IMR-90 (cell line): ENCODE data around the gene FBXW7. TPM values are rescaled to one million over a fixed set of nuclear protein-coding genes. Genes with fewer than 3 reads are reported as not detected.

ENCODE experiments used
- ATAC-seq: fragments of 200-7000 bp; cut with Tn5 transposase; 2 replicates; pipeline ENCODE4 v1.9.1; 2020; ENCODE audit warnings: low read depth, mild to moderate bottlenecking, moderate library complexity
- BruUV-seq: library from RNA; stranded (reverse); fragments of 400-500 nt; replicated peaks from 2 replicates; lab custom pipeline; 2021; lab: Mats Ljungman, UMichigan
- CTCF ChIA-PET: fragments of 300-600 bp; formaldehyde crosslinking; extraction: SDS; loops from one replicate; lab custom pipeline; 2021; ENCODE audit warnings: antibody characterized with exemption; lab: Yijun Ruan, JAX
- POLR2A ChIA-PET: fragments of 300-600 bp; sonication (Branson Sonifier 250); formaldehyde crosslinking; loops from one replicate; lab custom pipeline; 2022; ENCODE audit warnings: antibody characterized with exemption; ENCODE audit not compliant: unreplicated experiment; lab: Charles Lee
- DNase-seq: peaks from one replicate; pipeline ENCODE4 v3.0.0; 2013
- H2AFZ ChIP-seq: replicated peaks from 2 replicates; pipeline ENCODE3; 2013; ENCODE audit warnings: low read length, mild to moderate bottlenecking; ENCODE audit not compliant: poor library complexity
- H2AK5ac ChIP-seq: 2 replicates; pipeline ENCODE4 v1.6.1; 2013; ENCODE audit warnings: low read depth, low read length, inconsistent platforms
- H2AK9ac ChIP-seq: replicated peaks from 2 replicates; pipeline ENCODE3; 2013; ENCODE audit warnings: mild to moderate bottlenecking, low read depth, low read length, moderate library complexity; ENCODE audit not compliant: poor library complexity
- H2BK120ac ChIP-seq: 2 replicates; pipeline ENCODE4 v1.6.1; 2013; ENCODE audit warnings: low read depth, low read length, inconsistent platforms
- H2BK15ac ChIP-seq: 3 replicates; pipeline ENCODE4 v1.6.1; 2013; ENCODE audit warnings: low read depth, low read length, inconsistent platforms
- H2BK20ac ChIP-seq: 2 replicates; pipeline ENCODE4 v1.6.1; 2013; ENCODE audit warnings: low read depth, mild to moderate bottlenecking, inconsistent platforms, low read length, moderate library complexity
- H2BK5ac ChIP-seq: 2 replicates; pipeline ENCODE4 v1.6.1; 2013; ENCODE audit warnings: mild to moderate bottlenecking, low read depth, low read length, inconsistent platforms; ENCODE audit not compliant: poor library complexity, severe bottlenecking
- H3K14ac ChIP-seq: replicated peaks from 2 replicates; pipeline ENCODE4 v1.6.1; 2013; ENCODE audit warnings: low read depth, low read length, inconsistent platforms
- H3K18ac ChIP-seq: 2 replicates; pipeline ENCODE4 v1.6.1; 2013; ENCODE audit warnings: low read depth, low read length, control low read depth
- H3K23ac ChIP-seq: 2 replicates; pipeline ENCODE4 v1.6.1; 2013; ENCODE audit warnings: low read depth, low read length, inconsistent platforms
- H3K27ac ChIP-seq: 2 replicates; pipeline ENCODE4 v1.5.1; 2013; ENCODE audit warnings: mild to moderate bottlenecking, control low read depth, low read length; ENCODE audit not compliant: insufficient read depth
- H3K27me3 ChIP-seq: 2 replicates; pipeline ENCODE4 v1.6.1; 2013; ENCODE audit warnings: low read length; ENCODE audit not compliant: control insufficient read depth, insufficient read depth
- H3K36me3 ChIP-seq: 2 replicates; pipeline ENCODE4 v1.6.1; 2013; ENCODE audit warnings: low read length, mixed read lengths; ENCODE audit not compliant: control insufficient read depth, insufficient read depth
- H3K4ac ChIP-seq: 2 replicates; pipeline ENCODE4 v1.6.1; 2013; ENCODE audit warnings: low read depth, low read length, inconsistent platforms
- H3K4me1 ChIP-seq: 2 replicates; pipeline ENCODE4 v1.6.1; 2013; ENCODE audit warnings: low read length, mixed read lengths; ENCODE audit not compliant: control insufficient read depth, insufficient read depth
- H3K4me2 ChIP-seq: 2 replicates; pipeline ENCODE4 v1.6.1; 2013; ENCODE audit warnings: low read depth, mild to moderate bottlenecking, control low read depth, low read length, moderate library complexity
- H3K4me3 ChIP-seq: 2 replicates; pipeline ENCODE4 v1.5.1; 2013; ENCODE audit warnings: low read depth, mild to moderate bottlenecking, control low read depth, low read length, moderate library complexity; ENCODE audit not compliant: insufficient read depth
- H3K56ac ChIP-seq: 2 replicates; pipeline ENCODE4 v1.6.1; 2013; ENCODE audit warnings: low read length, inconsistent platforms; ENCODE audit not compliant: insufficient read depth; ENCODE audit errors: extremely low read depth
- H3K79me1 ChIP-seq, 2 experiments: 2 replicates each; pipeline ENCODE4 v1.6.1; 2013; ENCODE audit warnings: low read length in 2 of 2, inconsistent platforms in 1 of 2, low read depth in 1 of 2
- H3K9ac ChIP-seq: 2 replicates; pipeline ENCODE4 v1.6.1; 2013; ENCODE audit warnings: low read depth, low read length, control low read depth
- H3K9me1 ChIP-seq: 2 replicates; pipeline ENCODE4 v1.6.1; 2013; ENCODE audit warnings: low read length, inconsistent platforms; ENCODE audit not compliant: insufficient read depth
- H3K9me3 ChIP-seq: 2 replicates; pipeline ENCODE4 v1.6.1; 2013; ENCODE audit warnings: low read length; ENCODE audit not compliant: control insufficient read depth, insufficient read depth
- H4K20me1 ChIP-seq: 2 replicates; pipeline ENCODE4 v1.6.1; 2013; ENCODE audit warnings: low read length, inconsistent platforms; ENCODE audit not compliant: insufficient read depth
- H4K5ac ChIP-seq: 2 replicates; pipeline ENCODE4 v1.6.1; 2013; ENCODE audit warnings: mild to moderate bottlenecking, low read depth, low read length, control low read depth
- H4K8ac ChIP-seq, 2 experiments: 2 replicates each; pipeline ENCODE4 v1.6.1; 2013; ENCODE audit warnings: low read depth in 2 of 2, low read length in 2 of 2, control low read depth in 1 of 2, inconsistent platforms in 1 of 2
- H4K91ac ChIP-seq: 2 replicates; pipeline ENCODE4 v1.6.1; 2013; ENCODE audit warnings: low read depth, low read length, inconsistent platforms; ENCODE audit not compliant: insufficient read depth
- CEBPB ChIP-seq: IDR thresholded peaks from 2 replicates; pipeline ENCODE4 v1.6.1; 2012; ENCODE audit warnings: low read depth, low read length, improper control_type of control experiment
- CHD1 ChIP-seq: IDR thresholded peaks from 2 replicates; pipeline ENCODE4 v1.6.1; 2012; ENCODE audit warnings: low read depth, low read length, improper control_type of control experiment
- MAFK ChIP-seq: IDR thresholded peaks from 2 replicates; pipeline ENCODE4 v1.6.1; 2012; ENCODE audit warnings: low read depth, low read length, improper control_type of control experiment
- MXI1 ChIP-seq: IDR thresholded peaks from 2 replicates; pipeline ENCODE4 v1.6.1; 2012; ENCODE audit warnings: low read depth, mild to moderate bottlenecking, low read length, moderate library complexity, borderline replicate concordance
- POLR2A ChIP-seq: IDR thresholded peaks from 2 replicates; pipeline ENCODE4 v1.6.1; 2012; ENCODE audit warnings: mild to moderate bottlenecking, low read depth, low read length
- RAD21 ChIP-seq: IDR thresholded peaks from 2 replicates; pipeline ENCODE4 v1.6.1; 2012; ENCODE audit warnings: low read length, improper control_type of control experiment
- RCOR1 ChIP-seq: IDR thresholded peaks from 2 replicates; pipeline ENCODE4 v1.6.1; 2012; ENCODE audit warnings: mild to moderate bottlenecking, low read length, improper control_type of control experiment; ENCODE audit not compliant: insufficient replicate concordance
- SMC3 ChIP-seq: fragments of 150-350 bp; IDR thresholded peaks from 2 replicates; pipeline ENCODE4 v1.6.1; 2016; ENCODE audit warnings: low read depth, mild to moderate bottlenecking, antibody characterized with exemption, low read length, moderate library complexity
- WGBS, 2 experiments: methylation state at CpG; one replicate each; pipeline versions ENCODE4 v1.1.5 to v1.1.7; 2013; ENCODE audit warnings: missing lambda C conversion rate in 2 of 2; ENCODE audit not compliant: insufficient read length in 1 of 2; ENCODE audit errors: extremely low coverage in 2 of 2; 5-methylcytosine and 5-hydroxymethylcytosine counted together
- dilution Hi-C: fragments of 300-500 bp; cut with HindIII; formaldehyde crosslinking; loops from one replicate; pipeline ENCODE4 v1.14.3; 2018; ENCODE audit warnings: low sequenced_read_pairs; ENCODE audit not compliant: unreplicated experiment
- in situ Hi-C: fragments of 300-500 bp; cut with MboI; formaldehyde crosslinking; loops from 3 replicates; pipeline ENCODE4 v1.14.3; 2019; ENCODE audit warnings: low sequenced_read_pairs, inconsistent platforms, mixed read lengths
- intact Hi-C: fragments of 100-400 bp; cut with micrococcal nuclease; formaldehyde crosslinking; loops from 2 replicates; pipeline ENCODE4 v1.10.0; 2022
- polyA plus RNA-seq, 3 experiments: library from polyadenylated mRNA; depleted of rRNA; stranded (reverse); fragments of >200 nt; gene quantifications; 2 replicates each; pipeline ENCODE4 v1.2.3, GENCODE V29; 2012; ENCODE audit warnings: low replicate concordance in 1 of 3
- total RNA-seq: library from RNA; depleted of rRNA; stranded (reverse); fragments of >200 nt; gene quantifications from 2 replicates; pipeline ENCODE4 v1.2.3, GENCODE V29; 2012
- TF ChIP-seq, protein P1 (sequence below): fragments of 150-350 bp; IDR thresholded peaks from 2 replicates; pipeline ENCODE4 v1.6.1; 2017; ENCODE audit warnings: mild to moderate bottlenecking, antibody characterized with exemption, low read length, low read depth

Gene FBXW7
- total and polyA plus RNA-seq, 2 of the 4 experiments (the other 2 are of a cell fraction), result 7.2 to 27.4 TPM

DNA sequence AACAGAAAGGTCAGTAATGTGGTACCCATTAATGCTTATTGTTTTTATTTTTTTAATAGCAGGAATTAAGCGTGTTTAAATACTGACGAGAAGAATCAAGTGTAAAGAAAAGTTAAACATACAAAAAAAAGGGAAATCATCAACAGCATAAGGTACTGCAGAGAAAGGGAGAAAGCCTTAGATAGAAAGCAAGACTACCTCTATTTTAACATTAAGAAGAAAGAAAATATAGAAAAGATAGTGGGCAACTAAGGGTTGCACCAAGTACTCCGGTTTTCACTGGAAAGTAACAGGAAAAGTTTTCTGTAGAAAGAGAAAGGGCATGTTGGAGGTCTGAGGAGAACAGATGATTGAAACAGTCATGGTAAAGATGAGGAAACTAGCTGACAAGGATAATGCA is 41.9 kb downstream of the FBXW7 start:
- Histone ChIP-seq H3K27ac (no peak overlapping the region), H3K27me3 (no peaks in the 10 kb centered on the region), H2BK120ac (no peak overlapping the region), H2BK5ac (no peak overlapping the region), H3K79me1 (peaks cover 16 to 22% of the 10 kb centered on the region in 2 experiments), H3K23ac (no peak overlapping the region), H3K4me2 (no peak overlapping the region), H2BK20ac (no peak overlapping the region), H4K91ac (no peak overlapping the region), H2AFZ (no peak overlapping the region), H3K9me1 (no peaks in the 10 kb centered on the region), H3K14ac (no peak overlapping the region), H4K5ac (no peak overlapping the region), H3K4me1 (no peaks in the 10 kb centered on the region), H3K4me3 (no peak overlapping the region), H2AK9ac (no peak overlapping the region), H3K4ac (no peak overlapping the region), H2AK5ac (no peak overlapping the region), H3K56ac (no peak overlapping the region), H4K8ac (no peak overlapping the region), H3K9ac (no peak overlapping the region), H3K36me3 (no peaks in the 10 kb centered on the region), H3K9me3 (no peaks in the 10 kb centered on the region), H2BK15ac (no peak overlapping the region), H4K20me1 (peaks cover 8% of the 10 kb centered on the region; the same call in 1 of the 2 replicates), H3K18ac (no peak overlapping the region)
- dilution Hi-C loops (no loop called here), in situ Hi-C loops (no loop called here), intact Hi-C loops (no loop called here)
- no peak for DNase-seq
- POLR2A ChIA-PET, result no interaction called here
- BruUV-seq, result no TSS peak
- TF ChIP-seq CEBPB, result no peak
- no peak for TF ChIP-seq MAFK
- no peak for TF ChIP-seq MXI1
- TF ChIP-seq POLR2A, result no peak
- TF ChIP-seq SMC3, result no peak
- no peak for TF ChIP-seq CHD1
- TF ChIP-seq RCOR1, result no peak
- TF ChIP-seq, protein P1, sequence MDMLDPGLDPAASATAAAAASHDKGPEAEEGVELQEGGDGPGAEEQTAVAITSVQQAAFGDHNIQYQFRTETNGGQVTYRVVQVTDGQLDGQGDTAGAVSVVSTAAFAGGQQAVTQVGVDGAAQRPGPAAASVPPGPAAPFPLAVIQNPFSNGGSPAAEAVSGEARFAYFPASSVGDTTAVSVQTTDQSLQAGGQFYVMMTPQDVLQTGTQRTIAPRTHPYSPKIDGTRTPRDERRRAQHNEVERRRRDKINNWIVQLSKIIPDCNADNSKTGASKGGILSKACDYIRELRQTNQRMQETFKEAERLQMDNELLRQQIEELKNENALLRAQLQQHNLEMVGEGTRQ, result no peak
- TF ChIP-seq RAD21, result no peak
- CTCF ChIA-PET, result no interaction called here
- ATAC-seq, result no peak
- WGBS, 2 experiments, result no CpG with 5 or more reads among the region's 3 CpGs
